HG03521 (cell line): ENCODE results near the gene CUTC.
"Not testable (repeated sequence)": the region's sequence is repeated elsewhere in the genome, so short reads cannot be mapped to it uniquely, and the experiment has no call there.

Experiments
- ATAC-seq: cut with Tn5 transposase; IDR thresholded peaks from one replicate; pipeline ENCODE4 v1.9.1; 2021; ENCODE audit warnings: mild to moderate bottlenecking, moderate library complexity; ENCODE audit not compliant: unreplicated experiment

The CUTC gene

DNA sequence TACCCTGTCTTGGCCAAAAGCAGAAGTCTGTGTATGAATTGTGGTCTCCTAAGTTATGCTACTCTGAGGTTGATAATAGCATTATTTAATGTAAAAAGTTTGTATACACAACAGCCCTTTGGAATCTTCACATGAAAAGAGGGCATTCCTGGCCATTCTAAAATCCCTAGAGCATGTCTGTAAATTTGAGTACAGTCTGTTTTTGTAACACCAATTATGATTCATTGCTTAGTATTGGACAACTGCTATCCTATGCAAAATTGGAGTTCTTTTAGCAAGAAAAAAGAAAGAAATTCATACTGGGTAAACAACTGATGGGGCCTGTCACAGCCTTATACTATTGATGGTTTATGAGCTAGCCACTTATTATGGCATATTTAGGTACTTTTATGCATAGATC, 10.2 kb downstream of the CUTC start:
- no peak for ATAC-seq

DNA sequence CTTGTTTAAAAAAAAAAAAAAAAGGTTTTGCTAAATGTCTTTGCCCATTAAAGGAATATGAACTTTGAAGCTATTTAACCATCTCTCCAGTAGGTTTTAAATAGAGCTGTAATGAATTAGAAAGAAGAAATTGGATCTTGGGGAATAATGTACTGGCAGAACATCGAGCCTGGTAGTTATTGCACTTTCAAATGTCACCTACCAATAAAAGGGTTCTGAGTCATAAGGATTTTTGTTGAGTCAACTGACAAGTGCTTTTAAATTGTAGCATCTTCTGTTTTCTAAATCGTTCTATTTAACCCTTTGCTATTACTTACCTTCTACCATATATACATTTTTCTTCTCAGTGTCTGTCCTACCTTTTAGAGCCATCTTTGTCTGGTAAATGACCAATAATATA, 10.7 kb downstream of the CUTC start:
- no peak for ATAC-seq

DNA sequence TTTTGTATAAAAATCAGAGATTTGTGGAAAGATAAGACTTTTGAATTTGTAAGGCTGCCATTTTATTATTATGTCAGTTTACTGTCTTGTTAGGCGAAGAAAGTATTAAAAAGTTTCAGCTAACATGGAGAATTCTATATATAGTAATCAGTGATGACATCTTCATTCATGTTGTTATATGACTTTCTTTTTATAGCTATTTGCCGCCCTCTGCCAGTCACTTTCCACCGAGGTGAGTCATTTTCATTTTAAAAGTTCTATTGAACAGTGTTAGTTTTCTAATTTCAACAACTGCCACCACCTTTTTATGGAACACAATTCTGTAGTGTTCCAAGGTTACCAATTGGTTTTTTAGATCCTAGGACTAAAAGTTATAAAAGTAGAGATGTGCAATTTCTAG, 11.8 kb downstream of the CUTC start:
- no peak for ATAC-seq

DNA sequence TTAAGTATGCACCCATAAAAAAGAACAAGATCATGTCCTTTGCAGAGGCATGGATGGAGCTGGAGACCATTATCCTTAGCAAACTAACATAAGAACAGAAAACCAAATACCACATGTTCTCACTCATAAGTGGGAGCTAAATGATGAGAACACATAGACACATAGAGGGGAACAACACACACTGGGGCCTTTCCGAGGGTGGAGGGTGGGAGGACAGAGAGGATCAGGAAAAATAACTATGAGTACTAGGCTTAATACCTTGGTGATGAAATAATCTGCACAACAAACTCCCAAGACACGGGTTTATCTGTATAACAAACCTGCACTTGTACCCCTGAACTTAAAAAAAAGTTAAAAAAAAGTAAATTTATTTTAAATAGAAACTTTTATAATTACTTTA, 14.1 kb downstream of the CUTC start:
- not testable (repeated sequence) for ATAC-seq

- no peak for ATAC-seq
Observed at GRCh38 chr10:99748823-99749451, 16.9 kb downstream of the CUTC start.

DNA sequence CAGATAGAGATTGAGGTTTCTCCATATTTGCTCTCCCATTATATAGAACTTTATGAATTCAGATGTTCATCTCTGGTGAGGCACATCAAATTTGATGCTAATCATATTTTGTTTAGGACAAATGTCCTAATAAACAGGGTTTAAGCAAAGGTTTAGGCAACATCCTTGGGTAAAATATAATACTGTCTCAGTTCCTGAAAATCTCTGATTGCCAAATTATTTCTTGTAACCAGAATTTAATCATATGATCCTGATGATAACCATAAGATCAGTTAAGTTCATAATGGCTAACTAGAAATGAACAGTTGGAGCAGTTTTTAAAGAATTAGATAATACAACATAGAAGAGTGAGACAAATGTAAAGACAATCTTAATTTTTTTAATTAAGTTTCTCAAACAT, 18.6 kb downstream of the CUTC start:
- no peak for ATAC-seq

- no peak for ATAC-seq
Observed at GRCh38 chr10:99754670-99755069, 22.6 kb downstream of the CUTC start.

- no peak for ATAC-seq
Observed at GRCh38 chr10:99756159-99756558, 24.1 kb downstream of the CUTC start.

- no peak for ATAC-seq
Observed at GRCh38 chr10:99758211-99758891, 26.3 kb downstream of the CUTC start.

GRCh38 chr10:99760321-99760720, 28.3 kb downstream of the CUTC start:
- no peak for ATAC-seq

DNA sequence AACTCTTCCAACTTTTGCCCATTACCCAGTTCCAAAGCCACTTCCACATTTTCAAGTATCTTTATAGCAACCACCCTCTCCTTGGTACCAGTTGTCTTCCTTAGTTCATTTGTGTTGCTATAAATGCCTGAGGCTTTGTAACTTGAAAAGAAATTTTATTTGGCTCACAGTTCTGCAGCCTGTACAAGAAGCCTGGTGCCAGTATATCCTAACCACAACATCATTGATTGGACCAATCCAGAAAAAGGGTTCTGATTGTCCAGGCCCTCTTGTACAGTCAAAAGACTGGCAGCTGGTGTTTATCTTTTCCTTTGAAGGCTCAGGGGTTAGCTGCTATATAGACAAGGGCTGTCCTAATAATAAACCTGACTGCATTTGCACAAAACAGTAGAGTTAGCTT, 29.3 kb downstream of the CUTC start:
- no peak for ATAC-seq

DNA sequence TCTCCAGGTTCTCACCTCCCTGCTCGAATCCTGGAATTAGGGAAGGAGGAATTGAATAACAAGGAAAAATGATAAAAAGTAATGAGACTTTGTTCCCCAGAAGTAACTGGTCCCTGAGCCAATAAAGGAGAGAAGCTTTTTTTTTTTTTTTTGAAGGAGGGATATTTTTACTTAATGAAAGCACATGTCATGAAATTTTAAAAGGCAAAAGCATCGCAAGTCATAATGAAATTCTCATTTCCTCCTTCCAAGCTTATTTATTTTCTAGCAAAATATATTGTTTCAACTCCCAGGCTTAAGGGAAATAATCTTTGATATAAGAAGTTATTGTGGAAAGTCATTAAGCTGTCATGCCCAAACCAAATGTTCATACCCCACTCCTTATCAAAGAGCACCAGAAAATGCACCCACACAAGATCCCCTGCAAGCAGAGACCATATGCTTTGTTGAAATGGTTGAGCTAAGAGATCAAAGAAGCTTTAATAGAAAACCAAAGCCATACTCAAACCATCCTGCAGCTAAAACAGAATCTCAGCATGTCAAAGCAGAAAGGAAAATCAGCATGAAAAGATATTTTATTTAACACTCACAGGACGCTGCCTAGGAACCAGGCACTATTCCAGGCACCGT, 33.8 kb downstream of the CUTC start:
- ATAC-seq: peak; percentile 27

DNA sequence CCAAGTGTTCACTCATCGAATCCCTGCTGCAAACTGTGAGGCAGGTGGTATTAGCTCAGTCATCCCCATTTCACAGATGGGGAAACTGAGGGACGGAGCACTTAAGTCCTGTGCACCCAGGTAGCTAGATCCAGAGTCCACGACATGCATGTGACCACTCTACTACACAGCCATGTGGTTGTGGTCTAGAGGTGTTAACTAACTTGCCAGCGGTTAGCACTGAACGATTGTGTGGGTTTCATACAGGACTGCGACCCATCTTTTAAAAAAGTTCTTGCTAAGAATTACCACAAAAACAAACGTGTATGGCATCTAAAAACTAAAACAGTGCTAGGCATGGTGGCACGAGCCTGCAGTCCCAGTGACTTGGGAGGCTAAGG, 34.3 kb downstream of the CUTC start:
- ATAC-seq: peak; percentile 80

GRCh38 chr10:99767901-99768300, 35.9 kb downstream of the CUTC start:
- no peak for ATAC-seq

DNA sequence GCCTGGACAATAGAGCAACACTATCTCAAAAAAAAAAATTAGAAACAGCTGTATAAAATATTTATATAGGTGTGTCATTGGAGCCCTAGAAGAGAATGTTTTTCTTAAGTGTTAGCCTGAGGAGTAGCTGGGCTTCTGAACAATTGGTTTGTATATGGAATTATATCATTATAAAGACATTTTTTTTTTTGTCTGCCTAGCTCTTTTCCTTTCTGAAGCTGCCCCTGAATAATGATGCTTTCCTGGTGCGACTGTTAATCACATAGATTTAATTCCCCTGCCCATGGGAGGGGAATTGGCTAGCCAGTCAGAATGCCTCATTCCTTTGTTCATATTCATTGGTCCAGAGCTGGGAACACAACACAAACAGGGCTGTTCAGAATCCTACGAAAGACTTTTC, 36.5 kb downstream of the CUTC start:
- ATAC-seq: no peak

DNA sequence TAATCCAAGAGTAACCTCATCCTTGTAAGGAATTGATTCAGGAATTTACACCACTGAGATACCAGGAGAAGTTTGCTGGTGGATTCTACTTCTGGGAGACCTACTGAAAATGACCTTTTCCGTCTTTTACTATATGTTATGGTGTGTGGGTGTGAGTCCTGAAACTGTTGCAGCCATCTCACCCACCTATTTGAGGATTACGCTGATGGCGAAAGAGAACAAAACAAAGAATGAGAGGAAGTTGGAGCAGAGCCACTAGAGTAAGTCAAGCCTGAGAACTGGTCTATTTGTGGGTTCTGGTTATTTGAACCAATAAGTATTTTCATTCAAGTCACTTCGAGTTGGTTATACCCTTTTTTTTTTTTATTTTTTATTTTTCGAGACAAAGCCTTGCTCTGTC, 37.7 kb downstream of the CUTC start:
- ATAC-seq: no peak

- ATAC-seq: no peak
Observed at GRCh38 chr10:99770408-99771045, 38.5 kb downstream of the CUTC start.

GRCh38 chr10:99775850-99776249, 43.8 kb downstream of the CUTC start:
- ATAC-seq: no peak

- no peak for ATAC-seq
Observed at GRCh38 chr10:99777918-99778714, 46.1 kb downstream of the CUTC start.

DNA sequence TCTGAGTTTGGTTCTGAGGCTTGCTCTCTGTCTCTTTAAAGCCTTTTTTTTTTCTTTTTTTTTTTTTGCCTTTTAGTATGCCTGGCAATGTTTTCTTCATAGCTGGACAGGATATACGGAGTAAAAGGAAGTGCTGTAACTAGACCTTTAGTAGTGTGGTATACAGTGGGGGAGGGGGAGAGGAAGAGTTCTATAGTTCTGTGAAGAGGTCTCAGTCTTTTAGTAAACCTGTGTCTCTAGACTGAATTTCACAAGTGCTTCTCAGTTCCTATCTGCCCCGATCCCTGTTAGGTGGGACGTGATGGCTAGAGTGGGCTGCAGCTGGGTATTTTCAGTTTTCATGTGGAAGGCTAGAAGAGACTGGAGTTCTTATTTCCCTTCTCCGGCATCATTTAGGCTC, 47.3 kb downstream of the CUTC start:
- ATAC-seq: no peak

GRCh38 chr10:99781734-99782429, 49.8 kb downstream of the CUTC start:
- no peak for ATAC-seq
